ENCODE results near the gene NRAP. TPM values are rescaled to one million over a fixed set of nuclear protein-coding genes. Genes with fewer than 3 reads are reported as not detected.

NRAP gene
- total RNA-seq, 2 donors from 2014 or later, result not detected

DNA sequence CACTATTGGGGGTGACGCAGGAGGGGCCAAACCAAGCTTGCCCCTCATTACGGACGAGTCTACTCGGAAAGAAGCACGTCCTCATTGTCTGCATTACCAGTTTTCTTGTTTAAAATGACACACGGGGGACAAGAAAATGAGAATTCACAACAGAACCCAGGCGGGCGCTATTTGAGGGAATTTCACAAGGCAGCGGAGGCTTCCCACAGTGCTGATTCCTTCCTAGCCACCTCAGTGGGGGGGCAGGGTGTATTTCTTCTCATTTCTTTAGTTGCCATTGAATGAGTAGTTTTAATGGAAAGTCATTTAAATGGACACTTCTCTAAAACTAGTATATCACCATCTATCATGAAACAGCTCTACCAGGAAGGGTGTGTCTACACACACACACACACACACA is 42.9 kb downstream of the NRAP start:
- Histone ChIP-seq H3K4me3 (no peak overlapping the region), H3K9me3 (no peaks in the 10 kb centered on the region), H3K36me3 (no peaks in the 10 kb centered on the region), H3K27me3 (replicated peaks; ENCODE audit: insufficient read depth) (no peaks in the 10 kb centered on the region), H3K4me1 (ENCODE audit: control insufficient read depth in 1 of 2, low read depth in 2 of 2) (no peaks in the 10 kb centered on the region), H3K27ac (no peak overlapping the region)
- DNase-seq (ENCODE audit: low spot score) (no peak), ATAC-seq (ENCODE audit: insufficient number of reproducible peaks, low FRiP score, low read depth) (no peak)
- TF ChIP-seq, protein P1, sequence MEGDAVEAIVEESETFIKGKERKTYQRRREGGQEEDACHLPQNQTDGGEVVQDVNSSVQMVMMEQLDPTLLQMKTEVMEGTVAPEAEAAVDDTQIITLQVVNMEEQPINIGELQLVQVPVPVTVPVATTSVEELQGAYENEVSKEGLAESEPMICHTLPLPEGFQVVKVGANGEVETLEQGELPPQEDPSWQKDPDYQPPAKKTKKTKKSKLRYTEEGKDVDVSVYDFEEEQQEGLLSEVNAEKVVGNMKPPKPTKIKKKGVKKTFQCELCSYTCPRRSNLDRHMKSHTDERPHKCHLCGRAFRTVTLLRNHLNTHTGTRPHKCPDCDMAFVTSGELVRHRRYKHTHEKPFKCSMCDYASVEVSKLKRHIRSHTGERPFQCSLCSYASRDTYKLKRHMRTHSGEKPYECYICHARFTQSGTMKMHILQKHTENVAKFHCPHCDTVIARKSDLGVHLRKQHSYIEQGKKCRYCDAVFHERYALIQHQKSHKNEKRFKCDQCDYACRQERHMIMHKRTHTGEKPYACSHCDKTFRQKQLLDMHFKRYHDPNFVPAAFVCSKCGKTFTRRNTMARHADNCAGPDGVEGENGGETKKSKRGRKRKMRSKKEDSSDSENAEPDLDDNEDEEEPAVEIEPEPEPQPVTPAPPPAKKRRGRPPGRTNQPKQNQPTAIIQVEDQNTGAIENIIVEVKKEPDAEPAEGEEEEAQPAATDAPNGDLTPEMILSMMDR (IDR thresholded peaks at IDR 0.05), result no peak

DNA sequence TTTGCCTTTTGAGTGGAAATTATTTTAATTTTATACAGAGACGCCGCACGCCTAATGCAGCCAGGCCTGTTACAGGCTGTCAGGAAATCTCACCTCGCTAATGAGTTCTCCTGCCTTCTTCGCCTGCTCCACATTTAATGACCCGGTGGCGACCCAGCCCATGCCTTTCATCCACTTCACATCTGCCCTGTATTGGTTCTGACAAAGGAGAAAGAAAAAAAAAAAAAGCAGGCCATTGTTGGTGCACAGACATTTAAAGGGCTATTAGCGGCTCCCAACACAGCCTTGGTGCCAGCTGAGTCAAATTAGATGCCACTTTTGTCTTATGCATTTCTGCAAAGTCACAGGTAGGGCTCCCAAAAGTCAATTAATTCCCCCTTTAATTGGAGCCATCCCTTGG is 43.3 kb downstream of the NRAP start:
- no peak overlapping the region for H3K27ac ChIP-seq
- H3K9me3 ChIP-seq, result no peaks in the 10 kb centered on the region
- no peaks in the 10 kb centered on the region for H3K27me3 ChIP-seq (replicated peaks; ENCODE audit: insufficient read depth)
- DNase-seq (ENCODE audit: low spot score) (no peak), ATAC-seq (ENCODE audit: insufficient number of reproducible peaks, low FRiP score, low read depth) (no peak)
- no peaks in the 10 kb centered on the region for H3K4me1 ChIP-seq (ENCODE audit: control insufficient read depth in 1 of 2, low read depth in 2 of 2)
- no peaks in the 10 kb centered on the region for H3K36me3 ChIP-seq
- H3K4me3 ChIP-seq, result no peak overlapping the region
- TF ChIP-seq, protein P1 (IDR thresholded peaks at IDR 0.05), result no peak

DNA sequence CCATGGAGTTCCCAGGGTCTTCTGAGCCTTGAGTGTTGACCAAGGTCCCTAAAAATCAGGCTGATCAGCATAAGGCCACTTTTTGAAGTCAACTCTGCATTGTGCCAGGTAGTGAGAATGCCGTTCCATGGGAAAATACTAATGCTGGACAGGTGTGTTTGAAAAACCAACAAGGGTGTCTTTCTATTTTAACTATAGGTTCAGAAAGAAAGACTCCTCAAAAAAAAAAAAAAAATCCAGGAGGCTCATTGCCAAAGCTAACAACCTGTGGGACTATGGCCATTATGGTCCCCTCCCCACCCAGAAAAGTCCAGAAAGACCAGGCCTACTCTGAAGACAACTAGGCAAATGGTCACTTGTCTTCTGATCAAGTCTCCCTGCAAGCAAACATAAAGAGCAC is 44.4 kb downstream of the NRAP start:
- H3K27ac ChIP-seq, result no peak overlapping the region
- ATAC-seq (ENCODE audit: insufficient number of reproducible peaks, low FRiP score, low read depth), result no peak
- no peak overlapping the region for H3K4me3 ChIP-seq
- no peaks in the 10 kb centered on the region for H3K27me3 ChIP-seq (replicated peaks; ENCODE audit: insufficient read depth)
- H3K9me3 ChIP-seq, result no peaks in the 10 kb centered on the region
- TF ChIP-seq, protein P1 (IDR thresholded peaks at IDR 0.05), result no peak
- no peaks in the 10 kb centered on the region for H3K36me3 ChIP-seq
- no peak for DNase-seq (ENCODE audit: low spot score)
- no peaks in the 10 kb centered on the region for H3K4me1 ChIP-seq (ENCODE audit: control insufficient read depth in 1 of 2, low read depth in 2 of 2)

DNA sequence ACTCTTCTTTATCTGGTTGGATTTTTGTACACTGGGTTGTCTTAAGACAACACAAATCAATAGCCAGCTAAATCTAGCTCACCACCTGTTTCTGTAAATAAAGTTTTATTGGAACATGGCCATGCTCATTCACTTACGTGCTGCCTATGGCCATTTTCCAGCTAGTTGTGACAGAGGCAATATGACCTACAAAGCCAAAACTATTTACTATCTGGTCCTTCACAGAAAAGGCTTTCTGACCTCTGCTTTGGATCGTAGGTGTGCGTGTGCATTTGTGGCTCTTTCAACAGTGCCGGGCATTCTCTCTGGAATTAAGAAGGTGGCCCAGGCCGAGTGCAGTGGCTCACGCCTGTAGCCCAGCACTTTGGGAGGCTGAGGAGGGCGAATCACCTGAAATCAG is 45.5 kb downstream of the NRAP start:
- Histone ChIP-seq H3K9me3 (no peaks in the 10 kb centered on the region), H3K27ac (no peak overlapping the region), H3K36me3 (no peaks in the 10 kb centered on the region), H3K27me3 (replicated peaks; ENCODE audit: insufficient read depth) (no peaks in the 10 kb centered on the region), H3K4me1 (ENCODE audit: control insufficient read depth in 1 of 2, low read depth in 2 of 2) (no peaks in the 10 kb centered on the region), H3K4me3 (no peak overlapping the region)
- ATAC-seq (ENCODE audit: insufficient number of reproducible peaks, low FRiP score, low read depth), result no peak
- TF ChIP-seq, protein P1 (IDR thresholded peaks at IDR 0.05), result no peak
- no peak for DNase-seq (ENCODE audit: low spot score)

DNA sequence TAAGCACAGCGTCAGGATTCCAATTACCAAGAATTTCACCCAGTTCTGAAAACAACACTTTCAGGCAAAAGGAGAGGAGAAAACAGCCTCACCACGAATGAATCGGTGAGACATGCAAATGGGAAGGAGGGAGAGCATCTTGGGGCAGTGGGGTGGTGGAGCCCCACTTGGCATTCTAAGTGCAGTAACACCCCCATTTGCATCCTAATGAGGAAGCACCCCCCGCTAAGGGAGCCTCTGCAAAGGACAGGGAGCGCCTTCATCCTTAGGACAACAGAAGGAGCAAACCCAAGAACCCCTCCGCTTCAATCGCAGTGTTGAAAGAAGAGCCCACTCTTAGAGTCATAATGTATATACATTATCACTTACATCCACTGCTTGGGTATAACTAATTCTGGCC is 46.8 kb downstream of the NRAP start:
- Histone ChIP-seq H3K4me1 (ENCODE audit: control insufficient read depth in 1 of 2, low read depth in 2 of 2) (no peaks in the 10 kb centered on the region), H3K27ac (no peak overlapping the region), H3K9me3 (no peaks in the 10 kb centered on the region), H3K36me3 (no peaks in the 10 kb centered on the region), H3K4me3 (no peak overlapping the region), H3K27me3 (replicated peaks; ENCODE audit: insufficient read depth) (no peaks in the 10 kb centered on the region)
- no peak for DNase-seq (ENCODE audit: low spot score)
- TF ChIP-seq, protein P1 (IDR thresholded peaks at IDR 0.05), result no peak
- no peak for ATAC-seq (ENCODE audit: insufficient number of reproducible peaks, low FRiP score, low read depth)

All from thoracic aorta (tissue), 2 donors.